HL-60 (cell line): ENCODE measurements around the gene RCL1.

Source experiments
- CTCF ChIP-seq: IDR thresholded peaks from one replicate; pipeline ENCODE4 v1.5.1; 2011; ENCODE audit warnings: low read length, control low read depth, inconsistent platforms; ENCODE audit not compliant: insufficient read depth
- GABPA ChIP-seq: IDR thresholded peaks from 2 replicates; pipeline ENCODE4 v1.6.1; 2012; ENCODE audit warnings: low read depth
- TF ChIP-seq, protein P1 (sequence below): IDR thresholded peaks from 2 replicates; pipeline ENCODE4 v1.6.1; 2012; ENCODE audit warnings: low read depth; ENCODE audit not compliant: insufficient replicate concordance

DNA sequence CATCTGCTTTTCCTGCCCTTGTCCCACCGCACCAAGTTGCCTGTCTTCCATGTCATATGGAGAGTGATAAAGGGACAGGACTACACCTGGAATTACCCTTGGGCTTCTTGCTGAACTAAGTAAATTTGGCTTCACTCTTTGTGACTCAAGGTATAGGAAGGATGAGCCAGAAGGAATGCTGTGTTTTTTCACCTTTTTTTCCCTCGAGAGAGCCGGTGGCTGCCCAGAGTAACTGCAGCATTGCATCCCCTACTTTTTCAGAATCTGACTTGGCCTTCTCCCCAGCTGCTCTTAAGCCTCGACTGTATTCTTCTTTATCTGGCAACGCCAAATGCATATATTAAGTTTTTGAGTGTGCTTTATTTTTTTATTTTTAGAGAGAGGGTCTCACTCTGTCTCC, 38.4 kb downstream of the RCL1 start:
- TF ChIP-seq CTCF (no peak), GABPA (no peak)
- TF ChIP-seq, protein P1, sequence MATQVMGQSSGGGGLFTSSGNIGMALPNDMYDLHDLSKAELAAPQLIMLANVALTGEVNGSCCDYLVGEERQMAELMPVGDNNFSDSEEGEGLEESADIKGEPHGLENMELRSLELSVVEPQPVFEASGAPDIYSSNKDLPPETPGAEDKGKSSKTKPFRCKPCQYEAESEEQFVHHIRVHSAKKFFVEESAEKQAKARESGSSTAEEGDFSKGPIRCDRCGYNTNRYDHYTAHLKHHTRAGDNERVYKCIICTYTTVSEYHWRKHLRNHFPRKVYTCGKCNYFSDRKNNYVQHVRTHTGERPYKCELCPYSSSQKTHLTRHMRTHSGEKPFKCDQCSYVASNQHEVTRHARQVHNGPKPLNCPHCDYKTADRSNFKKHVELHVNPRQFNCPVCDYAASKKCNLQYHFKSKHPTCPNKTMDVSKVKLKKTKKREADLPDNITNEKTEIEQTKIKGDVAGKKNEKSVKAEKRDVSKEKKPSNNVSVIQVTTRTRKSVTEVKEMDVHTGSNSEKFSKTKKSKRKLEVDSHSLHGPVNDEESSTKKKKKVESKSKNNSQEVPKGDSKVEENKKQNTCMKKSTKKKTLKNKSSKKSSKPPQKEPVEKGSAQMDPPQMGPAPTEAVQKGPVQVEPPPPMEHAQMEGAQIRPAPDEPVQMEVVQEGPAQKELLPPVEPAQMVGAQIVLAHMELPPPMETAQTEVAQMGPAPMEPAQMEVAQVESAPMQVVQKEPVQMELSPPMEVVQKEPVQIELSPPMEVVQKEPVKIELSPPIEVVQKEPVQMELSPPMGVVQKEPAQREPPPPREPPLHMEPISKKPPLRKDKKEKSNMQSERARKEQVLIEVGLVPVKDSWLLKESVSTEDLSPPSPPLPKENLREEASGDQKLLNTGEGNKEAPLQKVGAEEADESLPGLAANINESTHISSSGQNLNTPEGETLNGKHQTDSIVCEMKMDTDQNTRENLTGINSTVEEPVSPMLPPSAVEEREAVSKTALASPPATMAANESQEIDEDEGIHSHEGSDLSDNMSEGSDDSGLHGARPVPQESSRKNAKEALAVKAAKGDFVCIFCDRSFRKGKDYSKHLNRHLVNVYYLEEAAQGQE: no peak
